HUES64 (cell line): ENCODE measurements around the gene TGM4.
"Not testable (repeated sequence)": the region's sequence is repeated elsewhere in the genome, so short reads cannot be mapped to it uniquely, and the experiment has no call there.

Experiments used
- H3K27ac ChIP-seq: 2 replicates; pipeline ENCODE4 v1.7.0; 2013; ENCODE audit warnings: low read depth, low read length, inconsistent platforms
- H3K27me3 ChIP-seq: 2 replicates; pipeline ENCODE4 v1.6.1; 2013; ENCODE audit warnings: mild to moderate bottlenecking, low read length; ENCODE audit not compliant: insufficient read depth
- H3K36me3 ChIP-seq: 2 replicates; pipeline ENCODE4 v1.6.1; 2013; ENCODE audit warnings: mild to moderate bottlenecking, low read length; ENCODE audit not compliant: insufficient read depth
- H3K4me1 ChIP-seq: 2 replicates; pipeline ENCODE4 v1.6.1; 2013; ENCODE audit warnings: mild to moderate bottlenecking, low read length, moderate library complexity; ENCODE audit not compliant: insufficient read depth
- H3K4me3 ChIP-seq: 2 replicates; pipeline ENCODE4 v1.5.1; 2013; ENCODE audit warnings: mild to moderate bottlenecking, low read length, moderate library complexity
- H3K9ac ChIP-seq: 2 replicates; pipeline ENCODE4 v1.6.1; 2013; ENCODE audit warnings: mild to moderate bottlenecking, low read depth, low read length
- H3K9me3 ChIP-seq: 2 replicates; pipeline ENCODE4 v1.6.1; 2013; ENCODE audit warnings: low read depth, low read length; ENCODE audit not compliant: insufficient read depth
- WGBS: fragments of 150-250, 120-280 bp; methylation state at CpG from one replicate; pipeline ENCODE4 v1.1.7; 2013; ENCODE audit warnings: missing lambda C conversion rate; 5-methylcytosine and 5-hydroxymethylcytosine counted together

The TGM4 gene

DNA sequence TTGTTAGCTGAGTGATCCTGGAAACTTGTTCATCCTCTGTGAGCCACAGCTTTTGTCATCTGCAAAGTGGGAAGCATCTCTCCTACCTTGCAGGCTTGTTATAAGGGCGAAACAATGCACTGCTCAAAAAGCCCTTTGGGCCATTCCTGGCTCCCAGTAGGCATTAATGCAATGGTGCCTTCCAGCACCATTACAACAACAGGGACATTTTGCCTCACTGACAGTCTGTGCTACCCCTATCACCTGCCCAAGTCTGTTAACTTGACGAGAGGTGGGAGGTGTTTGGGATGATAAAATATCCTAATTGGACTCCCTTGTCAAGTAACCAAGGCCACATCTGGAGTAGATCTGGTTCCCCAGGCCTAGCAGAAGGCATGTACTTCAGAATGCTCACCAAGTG, 57.4 kb downstream of the TGM4 start:
- Histone ChIP-seq H3K4me1 (peaks cover 5% of the 10 kb centered on the region; the same call in 1 of the 2 replicates), H3K36me3 (peaks cover 59% of the 10 kb centered on the region), H3K27me3 (no peaks in the 10 kb centered on the region), H3K27ac (no peak overlapping the region), H3K9ac (no peak overlapping the region), H3K9me3 (no peaks in the 10 kb centered on the region), H3K4me3 (no peak overlapping the region)
- 97% methylated on average over 2 of the region's 2 CpGs for WGBS

DNA sequence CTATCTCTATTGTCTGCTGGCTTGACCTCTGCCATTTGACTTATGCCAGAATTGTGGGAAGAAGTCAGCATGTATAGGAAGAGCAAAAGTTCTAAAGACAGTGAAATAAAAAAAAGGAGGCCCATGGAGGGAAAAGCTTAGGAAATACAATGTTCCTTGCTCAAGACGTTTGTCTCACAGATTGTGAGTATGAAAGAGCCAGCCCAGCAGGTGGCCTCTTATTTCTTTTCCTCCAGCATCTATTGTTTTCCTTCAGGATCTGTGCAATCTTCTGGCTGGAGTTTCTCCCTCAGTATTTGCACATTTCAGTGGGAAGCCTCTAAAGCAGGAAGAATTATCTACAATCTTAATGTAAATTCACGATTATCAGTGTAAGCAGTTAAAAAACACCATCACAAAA, 57.9 kb downstream of the TGM4 start:
- Histone ChIP-seq H3K27me3 (no peaks in the 10 kb centered on the region), H3K9ac (no peak overlapping the region), H3K9me3 (no peaks in the 10 kb centered on the region), H3K27ac (no peak overlapping the region), H3K36me3 (peaks cover 54% of the 10 kb centered on the region), H3K4me3 (no peak overlapping the region), H3K4me1 (peaks cover 5% of the 10 kb centered on the region; the same call in 1 of the 2 replicates)
- WGBS = 71% methylated on average over 2 of the region's 2 CpGs

DNA sequence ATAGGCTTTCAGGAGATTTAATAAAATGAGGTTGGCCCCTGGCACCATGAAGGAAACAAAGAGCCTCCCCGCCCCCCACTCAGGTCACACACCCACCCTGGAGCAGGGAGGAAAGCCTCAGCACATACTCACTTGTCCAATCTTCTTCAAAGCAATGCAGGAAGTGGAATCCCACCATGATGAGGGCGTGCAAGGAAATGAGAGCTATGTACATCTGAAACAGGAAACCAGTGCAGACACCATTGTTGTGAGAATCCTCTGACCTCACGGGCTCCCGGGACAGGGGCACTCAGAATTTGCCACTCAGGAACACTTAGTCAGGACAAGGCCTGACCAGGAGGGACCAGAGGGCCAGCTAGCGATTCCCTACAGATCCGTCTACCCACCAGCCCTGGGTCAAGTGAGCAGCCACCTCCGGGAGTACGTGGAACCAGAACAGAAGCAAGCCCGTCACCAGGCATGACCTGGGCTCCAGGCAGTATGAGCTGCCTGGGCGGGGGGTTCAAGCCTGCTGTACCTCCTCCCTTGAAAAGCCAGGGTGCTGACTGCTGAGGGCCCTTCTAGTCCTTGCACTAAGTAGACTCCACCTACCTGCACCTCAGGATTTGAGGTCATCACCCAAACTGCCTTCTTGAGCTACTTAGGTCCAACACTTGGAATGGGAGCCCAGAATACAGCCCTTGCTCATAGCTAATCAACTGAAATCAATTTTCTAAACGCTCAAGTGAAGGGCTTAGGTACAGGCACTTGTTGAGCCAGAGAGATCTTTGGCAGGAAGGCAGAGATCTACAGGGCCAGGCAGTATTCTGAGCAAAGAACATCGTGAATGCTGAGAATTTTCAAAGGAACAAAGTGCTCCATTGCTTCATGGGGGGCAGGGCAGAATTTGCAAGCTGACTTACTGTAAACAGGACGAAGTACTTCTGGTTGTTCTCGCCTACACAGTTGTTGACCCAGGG, 58.9 kb downstream of the TGM4 start:
- Histone ChIP-seq H3K4me3 (no peak overlapping the region), H3K9ac (no peak overlapping the region), H3K27ac (0 out of 2 replicates have a peak overlapping the region, but pooled peaks have one; percentile 13), H3K4me1 (peaks cover 5% of the 10 kb centered on the region; the same call in 1 of the 2 replicates), H3K27me3 (no peaks in the 10 kb centered on the region), H3K9me3 (no peaks in the 10 kb centered on the region), H3K36me3 (peaks cover 59% of the 10 kb centered on the region)
- WGBS = 88% methylated on average over 14 of the region's 14 CpGs

DNA sequence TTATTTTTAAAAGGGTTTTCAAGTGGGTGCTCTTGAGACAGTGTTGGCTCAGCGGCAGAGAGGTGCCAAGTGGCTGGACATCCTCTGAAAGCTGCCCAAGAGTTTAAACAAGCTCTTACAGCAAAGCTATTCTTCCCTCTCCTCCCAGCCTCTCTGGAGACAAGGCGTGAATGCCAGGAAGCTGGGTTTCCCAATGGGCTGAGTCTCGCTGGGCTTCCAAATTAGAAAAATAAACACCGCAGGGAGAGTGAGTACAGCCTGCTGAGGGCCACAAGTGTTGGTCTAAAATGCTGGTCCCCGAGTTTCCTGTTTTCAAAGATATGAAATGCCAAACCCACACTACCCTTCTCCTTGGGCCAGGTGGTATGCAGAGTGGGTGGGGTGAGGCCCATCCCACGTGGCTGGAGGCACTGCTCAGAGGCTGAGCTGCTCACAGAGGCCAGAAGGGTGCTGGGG, 65.2 kb downstream of the TGM4 start:
- Histone ChIP-seq H3K27me3 (no peaks in the 10 kb centered on the region), H3K27ac (no peak overlapping the region), H3K36me3 (peaks cover 74% of the 10 kb centered on the region), H3K9me3 (no peaks in the 10 kb centered on the region), H3K4me1 (no peaks in the 10 kb centered on the region), H3K9ac (no peak overlapping the region), H3K4me3 (no peak overlapping the region)
- WGBS = 93% methylated on average over 5 of the region's 6 CpGs

DNA sequence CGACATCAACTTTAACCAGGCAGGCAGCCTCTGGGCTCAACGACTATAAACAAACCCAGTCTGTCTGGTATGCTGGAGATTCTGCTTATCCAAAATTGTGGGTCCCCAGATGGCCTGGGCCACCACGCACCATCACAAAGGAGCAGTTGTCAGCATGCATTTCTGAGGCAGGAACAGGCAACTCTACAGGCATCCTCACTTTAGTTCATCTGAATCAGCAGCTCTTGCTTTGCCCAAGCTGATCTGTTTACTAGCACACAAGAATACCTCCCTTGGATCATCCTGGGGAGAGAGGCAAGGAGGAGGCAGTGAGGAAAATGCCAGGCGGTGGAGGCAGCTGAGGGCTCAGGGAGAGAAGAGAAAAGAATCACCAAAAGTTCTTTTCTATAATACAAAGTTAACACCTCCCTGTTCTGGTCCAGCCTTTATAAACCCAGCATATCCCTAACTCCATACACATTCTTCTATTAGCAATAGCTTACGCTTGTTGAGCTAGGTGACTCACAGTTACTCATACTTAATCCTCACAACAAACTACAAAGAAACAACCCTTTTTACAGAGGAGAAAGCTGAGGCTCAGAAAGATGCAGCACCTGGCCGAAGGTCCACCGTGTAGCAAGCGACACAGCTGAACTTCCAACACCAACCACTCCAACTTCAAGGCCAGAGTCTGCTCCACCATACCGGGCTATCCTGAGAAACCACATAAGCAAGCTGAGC, 68.0 kb downstream of the TGM4 start:
- Histone ChIP-seq H3K4me3 (no peak overlapping the region), H3K9ac (no peak overlapping the region), H3K36me3 (peaks cover 74% of the 10 kb centered on the region), H3K9me3 (no peaks in the 10 kb centered on the region), H3K27me3 (no peaks in the 10 kb centered on the region), H3K27ac (no peak overlapping the region), H3K4me1 (no peaks in the 10 kb centered on the region)
- WGBS = 94% methylated on average over 8 of the region's 9 CpGs

DNA sequence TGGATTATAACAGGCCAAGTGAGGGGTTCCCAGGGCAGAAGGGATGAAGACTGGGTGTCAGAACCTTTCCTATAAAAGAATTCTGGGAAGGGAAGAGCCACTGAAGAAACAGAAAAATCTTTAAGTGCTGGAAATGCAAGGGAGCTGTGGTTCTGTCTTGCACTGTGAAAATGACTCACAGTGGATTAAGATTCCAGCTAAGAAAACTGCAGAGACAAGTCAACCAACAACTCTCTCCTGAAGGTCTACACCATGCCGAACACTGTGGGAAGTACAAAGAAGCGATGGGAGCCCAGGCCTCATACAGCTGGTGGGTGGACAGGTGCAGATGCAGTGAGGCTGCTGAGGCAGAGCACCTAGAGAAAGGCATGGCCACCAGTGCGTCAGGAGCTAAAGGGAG, 73.8 kb downstream of the TGM4 start:
- no peak overlapping the region for H3K4me3 ChIP-seq
- WGBS = 96% methylated on average over 3 of the region's 3 CpGs
- no peak overlapping the region for H3K27ac ChIP-seq
- peaks cover 16% of the 10 kb centered on the region for H3K36me3 ChIP-seq
- no peaks in the 10 kb centered on the region for H3K9me3 ChIP-seq
- H3K4me1 ChIP-seq = peaks cover 9% of the 10 kb centered on the region
- H3K27me3 ChIP-seq = no peaks in the 10 kb centered on the region
- no peak overlapping the region for H3K9ac ChIP-seq

DNA sequence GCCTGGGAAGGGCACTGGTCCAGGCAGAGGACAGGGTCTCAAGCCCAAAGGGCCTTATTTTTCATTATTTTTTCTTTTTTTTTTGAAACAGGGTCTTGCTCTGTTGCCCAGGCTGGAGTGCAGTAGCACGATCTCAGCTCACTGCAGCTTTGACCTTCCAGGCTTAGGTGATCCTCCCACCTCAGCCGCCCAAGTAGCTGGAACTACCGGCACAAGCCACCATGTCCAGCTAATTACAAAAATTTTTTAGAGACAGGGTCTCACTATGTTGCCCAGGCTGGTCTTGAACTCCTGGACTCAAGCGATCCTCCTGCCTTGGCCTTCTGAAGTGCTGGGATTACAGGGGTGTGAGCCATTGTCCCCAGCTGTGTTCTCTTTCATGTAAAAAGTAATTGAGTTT, 75.4 kb downstream of the TGM4 start:
- H3K27ac ChIP-seq = 0 out of 2 replicates have a peak overlapping the region, but pooled peaks have one; percentile 53
- not testable (repeated sequence) for H3K4me1 ChIP-seq, H3K9me3 ChIP-seq, H3K4me3 ChIP-seq, H3K9ac ChIP-seq, H3K27me3 ChIP-seq
- H3K36me3 ChIP-seq = peaks cover 15% of the 10 kb centered on the region
- 94% methylated on average over 4 of the region's 4 CpGs for WGBS

DNA sequence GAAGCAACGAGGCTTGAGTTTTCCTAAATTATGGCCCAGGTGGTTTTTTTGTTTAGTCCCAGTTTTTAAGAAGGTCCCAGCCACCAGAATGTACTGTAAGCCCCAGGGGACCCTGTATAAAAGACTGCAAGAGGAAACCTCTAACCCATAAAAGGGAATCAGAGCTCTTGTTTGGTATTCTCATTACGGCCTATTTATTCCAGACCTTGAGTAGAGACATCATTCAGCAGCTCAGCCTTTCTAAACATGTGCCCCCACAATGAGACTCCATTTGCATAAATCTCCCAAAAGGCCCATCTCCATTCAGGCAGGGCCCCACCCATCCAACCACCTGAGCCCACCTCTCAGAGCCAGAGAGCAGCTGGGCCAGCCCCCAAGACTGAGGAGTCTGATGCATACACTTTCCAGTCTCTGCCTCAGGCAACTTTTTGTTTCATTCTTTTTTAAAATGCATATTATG, 75.9 kb downstream of the TGM4 start:
- 80% methylated on average over 2 of the region's 2 CpGs for WGBS
- no peak overlapping the region for H3K9ac ChIP-seq
- peak overlapping the region; percentile 53; the same call in 1 of the 2 replicates for H3K27ac ChIP-seq

DNA sequence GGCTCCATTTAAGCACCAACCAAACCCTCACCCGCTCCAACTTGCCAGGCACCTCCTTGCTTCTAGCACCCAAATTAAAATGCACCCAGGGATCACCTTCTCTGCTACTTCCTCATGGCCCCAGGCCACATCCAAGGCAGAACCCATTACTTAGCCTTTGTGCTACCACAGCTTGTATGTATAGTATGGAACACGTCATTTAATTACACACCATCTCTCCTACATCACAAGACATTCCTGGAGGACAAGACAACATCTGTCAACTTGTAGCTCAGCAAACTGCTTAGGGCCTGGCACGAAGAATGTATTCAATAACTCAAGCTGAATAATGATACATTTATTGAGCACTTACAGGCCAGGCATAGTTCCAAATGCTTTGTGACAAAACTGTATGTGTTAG, 78.3 kb downstream of the TGM4 start:
- 95% methylated on average over 3 of the region's 3 CpGs for WGBS
- no peaks in the 10 kb centered on the region for H3K27me3 ChIP-seq
- no peak overlapping the region for H3K4me3 ChIP-seq
- no peaks in the 10 kb centered on the region for H3K9me3 ChIP-seq
- peaks cover 9% of the 10 kb centered on the region for H3K4me1 ChIP-seq
- H3K27ac ChIP-seq = no peak overlapping the region
- H3K9ac ChIP-seq = no peak overlapping the region
- H3K36me3 ChIP-seq = peaks cover 17% of the 10 kb centered on the region; the same call in 1 of the 2 replicates

More for the DNA sequence above, 75.9 kb downstream of the TGM4 start:
- no peak overlapping the region for H3K4me3 ChIP-seq
- H3K4me1 ChIP-seq = peaks cover 9% of the 10 kb centered on the region
- no peaks in the 10 kb centered on the region for H3K27me3 ChIP-seq
- peaks cover 10% of the 10 kb centered on the region; the same call in 1 of the 2 replicates for H3K36me3 ChIP-seq
- no peaks in the 10 kb centered on the region for H3K9me3 ChIP-seq

DNA sequence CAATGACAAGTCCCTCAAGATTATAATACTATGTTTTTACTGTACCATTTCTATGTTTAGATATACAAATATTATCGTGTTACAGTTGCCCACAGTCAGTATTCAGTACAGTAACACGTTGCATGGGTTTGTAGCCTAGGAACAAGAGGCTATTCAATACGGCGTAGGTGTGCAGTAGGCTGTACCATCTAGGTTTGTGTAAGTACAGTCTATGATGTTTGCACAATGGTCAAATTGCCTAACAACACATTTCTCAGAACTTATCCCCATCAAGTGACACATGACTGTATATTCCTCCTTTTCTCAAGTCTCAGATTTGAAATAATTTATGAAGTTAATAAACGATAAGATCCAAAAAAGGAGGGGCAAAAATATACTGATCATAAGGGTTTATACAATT, 79.9 kb downstream of the TGM4 start:
- Histone ChIP-seq H3K4me1 (peaks cover 9% of the 10 kb centered on the region), H3K4me3 (no peak overlapping the region), H3K9ac (no peak overlapping the region), H3K9me3 (no peaks in the 10 kb centered on the region), H3K36me3 (peaks cover 31% of the 10 kb centered on the region), H3K27ac (no peak overlapping the region), H3K27me3 (no peaks in the 10 kb centered on the region)
- WGBS = 95% methylated on average over 5 of the region's 5 CpGs

DNA sequence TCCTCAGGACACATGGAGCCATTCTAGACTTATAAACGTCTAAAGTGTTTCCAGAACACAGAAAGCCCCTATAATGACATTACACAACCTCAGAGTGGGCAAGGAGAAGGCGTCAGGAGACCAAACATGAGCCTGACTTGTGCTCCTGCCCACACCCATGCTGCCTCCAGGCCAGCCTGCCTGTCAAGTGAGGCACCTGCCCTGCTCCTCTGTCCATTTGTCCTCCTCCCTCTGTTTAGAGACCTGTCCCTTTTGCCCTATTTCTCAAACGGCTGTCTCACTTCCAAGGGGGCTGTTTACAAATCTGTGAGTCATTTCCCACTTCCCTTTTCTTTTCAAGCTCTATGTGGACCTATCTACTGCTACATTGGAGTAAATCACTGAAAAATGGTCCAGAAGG, 80.6 kb downstream of the TGM4 start:
- H3K27ac ChIP-seq = no peak overlapping the region
- WGBS = 75% methylated on average over 3 of the region's 3 CpGs
- H3K9ac ChIP-seq = no peak overlapping the region
- peaks cover 31% of the 10 kb centered on the region for H3K36me3 ChIP-seq
- H3K27me3 ChIP-seq = no peaks in the 10 kb centered on the region
- H3K9me3 ChIP-seq = no peaks in the 10 kb centered on the region
- H3K4me3 ChIP-seq = no peak overlapping the region
- peaks cover 9% of the 10 kb centered on the region for H3K4me1 ChIP-seq
